ENCODE data around the gene MRPL38.

DNA sequence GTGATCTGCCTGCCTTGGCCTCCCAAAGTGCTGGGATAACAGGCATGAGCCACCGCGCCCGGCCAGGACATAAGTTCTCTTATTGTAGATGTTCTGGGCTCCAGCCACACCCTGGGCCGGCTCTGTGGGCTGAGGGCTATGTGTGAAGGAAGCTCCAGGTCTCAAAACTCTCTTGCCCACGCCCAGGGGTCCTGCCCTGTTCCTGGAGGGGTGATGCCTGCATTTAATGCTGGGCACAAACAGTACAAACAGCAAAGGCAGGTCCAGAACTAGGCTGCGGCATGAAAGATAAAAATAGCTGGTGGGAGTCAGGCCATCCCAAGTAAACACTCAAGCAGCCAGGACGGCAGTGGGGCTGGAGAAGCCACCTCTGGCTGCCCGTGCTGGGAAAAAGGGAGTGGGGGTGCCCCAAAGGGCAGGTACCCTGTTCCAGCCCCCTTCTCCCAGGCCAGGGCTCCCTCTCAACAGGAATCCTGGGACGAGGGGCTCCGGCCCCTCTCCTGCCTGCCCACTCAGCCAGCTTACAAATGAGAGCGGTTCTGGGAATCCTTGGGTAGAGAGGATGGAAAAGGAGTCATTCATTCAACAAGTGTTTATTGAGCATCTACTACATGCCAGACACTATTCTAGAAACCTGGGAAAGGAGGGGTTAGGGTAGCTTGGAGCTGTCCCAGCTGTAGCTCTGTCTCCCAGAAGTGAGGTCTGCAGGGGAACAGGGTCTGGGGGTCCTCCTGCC lies 30.9 kb downstream of the MRPL38 start:
- TF ChIP-seq, protein P1, sequence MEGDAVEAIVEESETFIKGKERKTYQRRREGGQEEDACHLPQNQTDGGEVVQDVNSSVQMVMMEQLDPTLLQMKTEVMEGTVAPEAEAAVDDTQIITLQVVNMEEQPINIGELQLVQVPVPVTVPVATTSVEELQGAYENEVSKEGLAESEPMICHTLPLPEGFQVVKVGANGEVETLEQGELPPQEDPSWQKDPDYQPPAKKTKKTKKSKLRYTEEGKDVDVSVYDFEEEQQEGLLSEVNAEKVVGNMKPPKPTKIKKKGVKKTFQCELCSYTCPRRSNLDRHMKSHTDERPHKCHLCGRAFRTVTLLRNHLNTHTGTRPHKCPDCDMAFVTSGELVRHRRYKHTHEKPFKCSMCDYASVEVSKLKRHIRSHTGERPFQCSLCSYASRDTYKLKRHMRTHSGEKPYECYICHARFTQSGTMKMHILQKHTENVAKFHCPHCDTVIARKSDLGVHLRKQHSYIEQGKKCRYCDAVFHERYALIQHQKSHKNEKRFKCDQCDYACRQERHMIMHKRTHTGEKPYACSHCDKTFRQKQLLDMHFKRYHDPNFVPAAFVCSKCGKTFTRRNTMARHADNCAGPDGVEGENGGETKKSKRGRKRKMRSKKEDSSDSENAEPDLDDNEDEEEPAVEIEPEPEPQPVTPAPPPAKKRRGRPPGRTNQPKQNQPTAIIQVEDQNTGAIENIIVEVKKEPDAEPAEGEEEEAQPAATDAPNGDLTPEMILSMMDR (IDR thresholded peaks at IDR 0.05) = no peak
- peak in 1 of 2 donors; percentile 9 for TF ChIP-seq POLR2AphosphoS5 (IDR thresholded peaks at IDR 0.05; ENCODE audit: insufficient read depth in 1 of 2, low read depth in 1 of 2)
- TF ChIP-seq POLR2A (IDR thresholded peaks at IDR 0.05) = no peak
